Measurements from ENCODE around the gene RAPGEF2.

DNA sequence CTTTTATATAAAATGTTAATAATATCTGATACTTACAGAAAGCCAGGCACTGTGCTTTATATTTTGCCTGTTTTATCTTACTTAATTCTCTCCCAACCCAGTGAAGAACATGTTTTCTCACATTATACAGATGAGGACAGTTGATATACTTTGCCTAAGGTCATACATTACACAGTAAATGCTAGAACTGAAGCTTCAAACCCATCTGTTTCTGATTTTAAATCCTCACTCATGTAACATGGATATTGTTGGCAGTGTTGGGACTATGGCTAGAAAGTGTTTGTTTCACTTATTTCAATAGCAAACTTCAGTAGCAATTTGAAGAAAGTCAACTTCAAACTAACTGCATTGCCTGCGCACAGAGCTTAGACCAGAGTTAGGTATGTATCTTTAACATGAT lies 57.4 kb downstream of the RAPGEF2 start:
- no peak for TF ChIP-seq POLR2A (IDR thresholded peaks at IDR 0.05)
- TF ChIP-seq, protein P1, sequence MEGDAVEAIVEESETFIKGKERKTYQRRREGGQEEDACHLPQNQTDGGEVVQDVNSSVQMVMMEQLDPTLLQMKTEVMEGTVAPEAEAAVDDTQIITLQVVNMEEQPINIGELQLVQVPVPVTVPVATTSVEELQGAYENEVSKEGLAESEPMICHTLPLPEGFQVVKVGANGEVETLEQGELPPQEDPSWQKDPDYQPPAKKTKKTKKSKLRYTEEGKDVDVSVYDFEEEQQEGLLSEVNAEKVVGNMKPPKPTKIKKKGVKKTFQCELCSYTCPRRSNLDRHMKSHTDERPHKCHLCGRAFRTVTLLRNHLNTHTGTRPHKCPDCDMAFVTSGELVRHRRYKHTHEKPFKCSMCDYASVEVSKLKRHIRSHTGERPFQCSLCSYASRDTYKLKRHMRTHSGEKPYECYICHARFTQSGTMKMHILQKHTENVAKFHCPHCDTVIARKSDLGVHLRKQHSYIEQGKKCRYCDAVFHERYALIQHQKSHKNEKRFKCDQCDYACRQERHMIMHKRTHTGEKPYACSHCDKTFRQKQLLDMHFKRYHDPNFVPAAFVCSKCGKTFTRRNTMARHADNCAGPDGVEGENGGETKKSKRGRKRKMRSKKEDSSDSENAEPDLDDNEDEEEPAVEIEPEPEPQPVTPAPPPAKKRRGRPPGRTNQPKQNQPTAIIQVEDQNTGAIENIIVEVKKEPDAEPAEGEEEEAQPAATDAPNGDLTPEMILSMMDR (IDR thresholded peaks at IDR 0.05): no peak

Measured in testis (tissue), 2 donors.